Activated T-helper 2 cell treated with anti-CD3 and anti-CD28 coated beads, Interferon-gamma antibody, Interleukin-2, Interleukin-4, amounts not matched to agents 10 μg/mL and 5 μg/mL and 100 μg/mL, durations not matched to agents 14 hours and 24 hours and 36 hours (primary cell): ENCODE measurements around the gene CLEC3B. TPM values are rescaled to one million over a fixed set of nuclear protein-coding genes. Genes with fewer than 3 reads are reported as not detected.

Experiments
- DNase-seq: peaks from one replicate; pipeline ENCODE4 v3.0.0; 2021; ENCODE audit warnings: low spot score
- H3K27ac Mint-ChIP-seq: one replicate; pipeline ENCODE4 v1.8.0; 2021; ENCODE audit warnings: mixed read lengths
- H3K27me3 Mint-ChIP-seq: one replicate; pipeline ENCODE4 v1.8.0; 2021; ENCODE audit warnings: low read depth, mixed read lengths
- H3K36me3 Mint-ChIP-seq: one replicate; pipeline ENCODE4 v1.8.0; 2021; ENCODE audit warnings: low read depth, mixed read lengths
- H3K4me1 Mint-ChIP-seq: one replicate; pipeline ENCODE4 v1.8.0; 2021; ENCODE audit warnings: low read depth, mixed read lengths
- H3K4me3 Mint-ChIP-seq: one replicate; pipeline ENCODE4 v1.8.0; 2021; ENCODE audit warnings: low read depth, mild to moderate bottlenecking, moderate library complexity, mixed read lengths
- H3K9me3 Mint-ChIP-seq: one replicate; pipeline ENCODE4 v1.8.0; 2021; ENCODE audit warnings: mixed read lengths
- intact Hi-C: fragments of 100-400 bp; cut with micrococcal nuclease; formaldehyde crosslinking; loops from one replicate; pipeline ENCODE4 v1.15.1; 2023
- total RNA-seq: library from RNA; stranded (reverse); gene quantifications from 2 replicates; pipeline ENCODE4 v1.2.3, GENCODE V29; 2022

The CLEC3B gene
- total RNA-seq, 1 donor from 2014 or later = not detected

GRCh38 chr3:45083023-45083422 lies 56.9 kb downstream of the CLEC3B start:
- DNase-seq = no peak
- H3K27ac Mint-ChIP-seq = no peak overlapping the region
- intact Hi-C loops = no loop called here
- no peak overlapping the region for H3K4me3 Mint-ChIP-seq
- peaks cover 8% of the 10 kb centered on the region for H3K4me1 Mint-ChIP-seq
- no peaks in the 10 kb centered on the region for H3K27me3 Mint-ChIP-seq
- H3K9me3 Mint-ChIP-seq = no peaks in the 10 kb centered on the region
- H3K36me3 Mint-ChIP-seq = peaks cover 24% of the 10 kb centered on the region

GRCh38 chr3:45084361-45084760 lies 58.3 kb downstream of the CLEC3B start:
- Mint-ChIP-seq H3K4me3 (no peak overlapping the region), H3K36me3 (peaks cover 35% of the 10 kb centered on the region), H3K27me3 (no peaks in the 10 kb centered on the region), H3K27ac (no peak overlapping the region), H3K4me1 (peaks cover 12% of the 10 kb centered on the region), H3K9me3 (no peaks in the 10 kb centered on the region)
- no peak for DNase-seq
- intact Hi-C loops = no loop called here

- no peaks in the 10 kb centered on the region for H3K27me3 Mint-ChIP-seq
- intact Hi-C loops = no loop called here
- H3K4me3 Mint-ChIP-seq = no peak overlapping the region
- peaks cover 42% of the 10 kb centered on the region for H3K36me3 Mint-ChIP-seq
- peaks cover 13% of the 10 kb centered on the region for H3K4me1 Mint-ChIP-seq
- DNase-seq = no peak
- H3K9me3 Mint-ChIP-seq = no peaks in the 10 kb centered on the region
- no peak overlapping the region for H3K27ac Mint-ChIP-seq
Observed at GRCh38 chr3:45084820-45085816, 59.0 kb downstream of the CLEC3B start.

Other genes with a start within 250 kb of the CLEC3B start
- gene TMEM42, start 164.4 kb upstream of the CLEC3B start, total RNA-seq = 8.8 and 9.4 TPM in 2 replicates
- gene TGM4, start 151.7 kb upstream of the CLEC3B start, total RNA-seq = not detected in 2 replicates
- gene ZDHHC3, start 50.1 kb upstream of the CLEC3B start, total RNA-seq = 38.0 and 40.3 TPM in 2 replicates
- 83.0 and 86.5 TPM in 2 replicates for gene EXOSC7, start 50.1 kb upstream of the CLEC3B start, total RNA-seq
- gene CDCP1, start 120.1 kb downstream of the CLEC3B start, total RNA-seq = 7.4 and 8.1 TPM in 2 replicates
- 1.7 and 1.9 TPM in 2 replicates for gene TMEM158, start 200.0 kb downstream of the CLEC3B start, total RNA-seq